Subcutaneous abdominal adipose tissue (tissue), 5 donors: ENCODE data around the gene CLCC1.
"Not testable (repeated sequence)": the region's sequence is repeated elsewhere in the genome, so short reads cannot be mapped to it uniquely, and the experiment has no call there.

Experiments used
- H3K27ac ChIP-seq: one replicate; pipeline ENCODE4 v1.7.0; 2013; ENCODE audit warnings: low read depth, mild to moderate bottlenecking, inconsistent platforms, low read length, moderate library complexity
- H3K27me3 ChIP-seq, 5 donors: one replicate each; pipeline ENCODE4 v1.7.0; 2013; ENCODE audit warnings: low read length in 5 of 5, inconsistent platforms in 1 of 5; ENCODE audit not compliant: control insufficient read depth in 5 of 5, insufficient read depth in 4 of 5
- H3K36me3 ChIP-seq, 5 donors: one replicate each; pipeline ENCODE4 v1.7.0; 2013; ENCODE audit warnings: low read length in 5 of 5; ENCODE audit not compliant: control insufficient read depth in 5 of 5, insufficient read depth in 5 of 5
- H3K4me1 ChIP-seq, 5 donors: one replicate each; pipeline ENCODE4 v1.7.0; 2013; ENCODE audit warnings: low read length in 5 of 5, mild to moderate bottlenecking in 3 of 5, moderate library complexity in 1 of 5; ENCODE audit not compliant: control insufficient read depth in 5 of 5, insufficient read depth in 5 of 5
- H3K4me3 ChIP-seq, 5 donors: one replicate each; pipeline ENCODE4 v1.7.0; 2013; ENCODE audit warnings: low read length in 5 of 5, low read depth in 1 of 5
- H3K9ac ChIP-seq, 5 donors: one replicate each; pipeline ENCODE4 v1.7.0; 2013; ENCODE audit warnings: low read length in 5 of 5, mild to moderate bottlenecking in 4 of 5, moderate library complexity in 3 of 5
- H3K9me3 ChIP-seq, 5 donors: one replicate each; pipeline ENCODE4 v1.7.0; 2013; ENCODE audit warnings: low read length in 5 of 5; ENCODE audit not compliant: control insufficient read depth in 5 of 5
- donor health status: healthy.
- donor health status: healthy.
- donor health status: healthy.
- donor health status: healthy.
- donor health status: healthy.

CLCC1 gene

GRCh38 chr1:108963052-108963686 lies at the start of gene CLCC1:
Gene CLCC1, minus strand, starts transcription at chr1:108963484. Its CDS starts 13,047 bp downstream, at chr1:108950437.
- Histone ChIP-seq H3K9me3 (no peaks in the 10 kb centered on the region), H3K27me3 (no peaks in the 10 kb centered on the region), H3K9ac (peak within 1 kb of the TSS; percentile 77 to 92 (median 88)), H3K27ac (peak within 1 kb of the TSS; percentile 88), H3K36me3 (peaks cover 0 to 4% (median 0%) of the 10 kb centered on the region in 5 donors), H3K4me1 (peaks cover 0 to 23% (median 20%) of the 10 kb centered on the region in 5 donors), H3K4me3 (peak within 1 kb of the TSS; percentile 77 to 90 (median 85))

GRCh38 chr1:109011335-109011734 lies 48.1 kb upstream of the CLCC1 start:
- no peak overlapping the region for H3K27ac ChIP-seq
- H3K9me3 ChIP-seq: no peaks in the 10 kb centered on the region
- no peak overlapping the region for H3K9ac ChIP-seq
- H3K4me1 ChIP-seq: no peaks in the 10 kb centered on the region
- no peaks in the 10 kb centered on the region for H3K27me3 ChIP-seq
- no peak overlapping the region for H3K4me3 ChIP-seq
- peaks cover 21 to 39% (median 26%) of the 10 kb centered on the region in 5 donors for H3K36me3 ChIP-seq

GRCh38 chr1:108996622-108997021 lies 33.3 kb upstream of the CLCC1 start:
- H3K9ac ChIP-seq, H3K4me3 ChIP-seq, H3K9me3 ChIP-seq, H3K27me3 ChIP-seq, H3K27ac ChIP-seq, H3K4me1 ChIP-seq: not testable (repeated sequence)
- H3K36me3 ChIP-seq: peaks cover 19 to 45% (median 33%) of the 10 kb centered on the region in 5 donors

GRCh38 chr1:108983114-108983513 lies 19.8 kb upstream of the CLCC1 start:
- H3K9ac ChIP-seq: no peak overlapping the region
- H3K9me3 ChIP-seq: no peaks in the 10 kb centered on the region
- no peak overlapping the region for H3K4me3 ChIP-seq
- no peak overlapping the region for H3K27ac ChIP-seq
- H3K4me1 ChIP-seq: no peaks in the 10 kb centered on the region
- H3K27me3 ChIP-seq: no peaks in the 10 kb centered on the region
- H3K36me3 ChIP-seq: peaks cover 18 to 51% (median 20%) of the 10 kb centered on the region in 5 donors

- Histone ChIP-seq H3K9ac (no peak overlapping the region), H3K27ac (no peak overlapping the region), H3K4me1 (no peaks in the 10 kb centered on the region), H3K4me3 (no peak overlapping the region), H3K27me3 (no peaks in the 10 kb centered on the region), H3K9me3 (no peaks in the 10 kb centered on the region), H3K36me3 (peaks cover 10 to 65% (median 26%) of the 10 kb centered on the region in 5 donors)
These were observed 13.4 kb upstream of the CLCC1 start for GRCh38 chr1:108976658-108977057.

- H3K4me1 ChIP-seq: no peaks in the 10 kb centered on the region
- no peak overlapping the region for H3K27ac ChIP-seq
- no peaks in the 10 kb centered on the region for H3K27me3 ChIP-seq
- peaks cover 14 to 50% (median 25%) of the 10 kb centered on the region in 5 donors for H3K36me3 ChIP-seq
- H3K4me3 ChIP-seq: no peak overlapping the region
- no peaks in the 10 kb centered on the region for H3K9me3 ChIP-seq
- H3K9ac ChIP-seq: no peak overlapping the region
These were observed 9.7 kb upstream of the CLCC1 start for GRCh38 chr1:108972951-108973350.

GRCh38 chr1:108969346-108969745 lies 6.1 kb upstream of the CLCC1 start:
- H3K9me3 ChIP-seq: no peaks in the 10 kb centered on the region
- H3K4me3 ChIP-seq: no peak overlapping the region
- H3K27me3 ChIP-seq: no peaks in the 10 kb centered on the region
- H3K36me3 ChIP-seq: peaks cover 7 to 26% (median 15%) of the 10 kb centered on the region in 5 donors
- no peak overlapping the region for H3K27ac ChIP-seq
- H3K4me1 ChIP-seq: peaks cover 0 to under 1% (median 0%) of the 10 kb centered on the region in 5 donors
- no peak overlapping the region for H3K9ac ChIP-seq

GRCh38 chr1:108962681-108963051 lies 618 bp downstream of the CLCC1 start:
- Histone ChIP-seq H3K9me3 (no peaks in the 10 kb centered on the region), H3K36me3 (peaks cover 0 to 5% (median 0%) of the 10 kb centered on the region in 5 donors), H3K27ac (peak overlapping the region; percentile 88), H3K9ac (peak overlapping the region; percentile 77 to 92 (median 88)), H3K4me1 (peaks cover 0 to 23% (median 20%) of the 10 kb centered on the region in 5 donors), H3K27me3 (no peaks in the 10 kb centered on the region), H3K4me3 (peak overlapping the region; percentile 77 to 90 (median 85))

GRCh38 chr1:108961752-108962486 lies 1.4 kb downstream of the CLCC1 start:
- H3K4me1 ChIP-seq: peaks cover 0 to 23% (median 20%) of the 10 kb centered on the region in 5 donors
- no peaks in the 10 kb centered on the region for H3K9me3 ChIP-seq
- H3K36me3 ChIP-seq: peaks cover 0 to 5% (median under 1%) of the 10 kb centered on the region in 5 donors
- peak overlapping the region in 4 of 5 donors; percentile 77 to 92 (median 90) for H3K9ac ChIP-seq
- H3K27ac ChIP-seq: no peak overlapping the region
- H3K27me3 ChIP-seq: no peaks in the 10 kb centered on the region
- peak overlapping the region; percentile 77 to 90 (median 85) for H3K4me3 ChIP-seq

GRCh38 chr1:108961198-108961597 lies 2.1 kb downstream of the CLCC1 start:
- H3K27me3 ChIP-seq: no peaks in the 10 kb centered on the region
- no peak overlapping the region for H3K4me3 ChIP-seq
- no peak overlapping the region for H3K9ac ChIP-seq
- H3K36me3 ChIP-seq: peaks cover 0 to 5% (median 2%) of the 10 kb centered on the region in 5 donors
- no peak overlapping the region for H3K27ac ChIP-seq
- H3K4me1 ChIP-seq: peaks cover 0 to 23% (median 20%) of the 10 kb centered on the region in 5 donors
- H3K9me3 ChIP-seq: no peaks in the 10 kb centered on the region
